ENCODE results near the gene ABHD14A.

Gene ABHD14A

DNA sequence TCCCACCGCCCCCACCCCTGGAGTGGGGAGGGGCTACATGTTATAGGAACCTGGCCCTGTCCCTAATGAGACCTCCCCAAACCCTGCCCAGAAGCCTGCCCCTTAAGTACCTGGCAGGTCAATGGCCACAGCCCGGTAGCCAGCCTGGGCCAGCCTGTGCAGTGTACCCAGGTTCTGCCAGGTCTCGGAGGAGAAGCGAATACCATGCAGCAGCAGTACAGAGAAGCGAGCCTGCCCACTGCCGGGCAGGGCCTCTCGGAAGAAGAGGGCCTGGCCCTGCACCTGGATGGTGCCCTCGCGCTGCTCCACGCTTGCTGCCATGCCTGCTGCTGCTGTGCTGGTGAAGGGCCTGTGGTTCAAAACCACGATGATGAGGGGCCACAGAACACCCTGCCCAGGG is 3.5 kb upstream of the ABHD14A start:
- Histone ChIP-seq H3K27me3 (ENCODE audit: insufficient read depth, poor library complexity, severe bottlenecking) (peaks cover 11% of the 10 kb centered on the region), H3K4me3 (replicated peaks; ENCODE audit: insufficient read depth, low read length) (no peak overlapping the region), H3K27ac (replicated peaks) (no peak overlapping the region)
- no peak for DNase-seq (ENCODE audit: low read depth in 1 of 2, low spot score in 1 of 2)
- TF ChIP-seq POLR2AphosphoS5 (IDR thresholded peaks at IDR 0.05; ENCODE audit: low read depth): no peak
- no peak for TF ChIP-seq GABPA (IDR thresholded peaks at IDR 0.05; ENCODE audit: low read depth)
- TF ChIP-seq SPI1 (IDR thresholded peaks at IDR 0.05; ENCODE audit: borderline replicate concordance, low read depth): no peak
- TF ChIP-seq, protein P1, sequence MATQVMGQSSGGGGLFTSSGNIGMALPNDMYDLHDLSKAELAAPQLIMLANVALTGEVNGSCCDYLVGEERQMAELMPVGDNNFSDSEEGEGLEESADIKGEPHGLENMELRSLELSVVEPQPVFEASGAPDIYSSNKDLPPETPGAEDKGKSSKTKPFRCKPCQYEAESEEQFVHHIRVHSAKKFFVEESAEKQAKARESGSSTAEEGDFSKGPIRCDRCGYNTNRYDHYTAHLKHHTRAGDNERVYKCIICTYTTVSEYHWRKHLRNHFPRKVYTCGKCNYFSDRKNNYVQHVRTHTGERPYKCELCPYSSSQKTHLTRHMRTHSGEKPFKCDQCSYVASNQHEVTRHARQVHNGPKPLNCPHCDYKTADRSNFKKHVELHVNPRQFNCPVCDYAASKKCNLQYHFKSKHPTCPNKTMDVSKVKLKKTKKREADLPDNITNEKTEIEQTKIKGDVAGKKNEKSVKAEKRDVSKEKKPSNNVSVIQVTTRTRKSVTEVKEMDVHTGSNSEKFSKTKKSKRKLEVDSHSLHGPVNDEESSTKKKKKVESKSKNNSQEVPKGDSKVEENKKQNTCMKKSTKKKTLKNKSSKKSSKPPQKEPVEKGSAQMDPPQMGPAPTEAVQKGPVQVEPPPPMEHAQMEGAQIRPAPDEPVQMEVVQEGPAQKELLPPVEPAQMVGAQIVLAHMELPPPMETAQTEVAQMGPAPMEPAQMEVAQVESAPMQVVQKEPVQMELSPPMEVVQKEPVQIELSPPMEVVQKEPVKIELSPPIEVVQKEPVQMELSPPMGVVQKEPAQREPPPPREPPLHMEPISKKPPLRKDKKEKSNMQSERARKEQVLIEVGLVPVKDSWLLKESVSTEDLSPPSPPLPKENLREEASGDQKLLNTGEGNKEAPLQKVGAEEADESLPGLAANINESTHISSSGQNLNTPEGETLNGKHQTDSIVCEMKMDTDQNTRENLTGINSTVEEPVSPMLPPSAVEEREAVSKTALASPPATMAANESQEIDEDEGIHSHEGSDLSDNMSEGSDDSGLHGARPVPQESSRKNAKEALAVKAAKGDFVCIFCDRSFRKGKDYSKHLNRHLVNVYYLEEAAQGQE (IDR thresholded peaks at IDR 0.05; ENCODE audit: insufficient replicate concordance, low read depth): no peak
- TF ChIP-seq, protein P2, sequence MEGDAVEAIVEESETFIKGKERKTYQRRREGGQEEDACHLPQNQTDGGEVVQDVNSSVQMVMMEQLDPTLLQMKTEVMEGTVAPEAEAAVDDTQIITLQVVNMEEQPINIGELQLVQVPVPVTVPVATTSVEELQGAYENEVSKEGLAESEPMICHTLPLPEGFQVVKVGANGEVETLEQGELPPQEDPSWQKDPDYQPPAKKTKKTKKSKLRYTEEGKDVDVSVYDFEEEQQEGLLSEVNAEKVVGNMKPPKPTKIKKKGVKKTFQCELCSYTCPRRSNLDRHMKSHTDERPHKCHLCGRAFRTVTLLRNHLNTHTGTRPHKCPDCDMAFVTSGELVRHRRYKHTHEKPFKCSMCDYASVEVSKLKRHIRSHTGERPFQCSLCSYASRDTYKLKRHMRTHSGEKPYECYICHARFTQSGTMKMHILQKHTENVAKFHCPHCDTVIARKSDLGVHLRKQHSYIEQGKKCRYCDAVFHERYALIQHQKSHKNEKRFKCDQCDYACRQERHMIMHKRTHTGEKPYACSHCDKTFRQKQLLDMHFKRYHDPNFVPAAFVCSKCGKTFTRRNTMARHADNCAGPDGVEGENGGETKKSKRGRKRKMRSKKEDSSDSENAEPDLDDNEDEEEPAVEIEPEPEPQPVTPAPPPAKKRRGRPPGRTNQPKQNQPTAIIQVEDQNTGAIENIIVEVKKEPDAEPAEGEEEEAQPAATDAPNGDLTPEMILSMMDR (IDR thresholded peaks at IDR 0.05; ENCODE audit: insufficient read depth, low read length): no peak

DNA sequence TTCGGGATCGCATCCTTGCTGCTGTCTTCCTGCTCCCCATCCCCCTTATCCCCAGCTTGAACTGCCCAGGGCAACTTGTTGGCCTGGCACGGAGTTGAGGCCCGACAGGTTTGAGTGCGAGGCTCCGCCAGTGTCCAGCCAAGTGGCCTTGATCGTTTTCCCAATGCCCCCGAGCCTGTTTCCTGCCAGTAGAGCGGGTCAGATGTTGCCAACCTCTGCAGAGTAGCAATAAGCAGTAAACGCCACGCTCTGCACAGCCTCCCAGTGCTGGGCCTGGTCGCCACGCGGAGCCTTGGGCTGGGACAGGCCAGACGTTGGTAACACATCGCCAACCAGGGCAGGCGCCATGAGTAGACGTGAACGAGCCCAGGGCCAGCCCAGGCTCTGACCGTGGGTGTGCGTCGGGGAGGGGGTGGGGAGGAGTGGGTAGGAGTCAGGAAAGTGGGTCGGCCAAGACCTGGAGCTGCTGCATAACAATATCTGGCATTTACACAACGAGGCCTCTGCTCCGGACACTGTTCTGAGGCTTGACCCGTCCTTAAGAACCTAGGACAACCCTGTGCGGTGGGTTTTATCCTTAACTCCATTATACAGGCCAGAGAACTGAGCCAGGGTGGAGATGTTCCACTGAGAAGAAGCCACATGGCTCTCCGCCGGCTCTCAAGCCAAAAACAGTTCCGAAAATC is 444 bp upstream of the ABHD14A start:
- H3K27ac ChIP-seq (replicated peaks): peak overlapping the region; percentile 82
- no peak; the same call in 1 of the 2 replicates for TF ChIP-seq POLR2AphosphoS5 (IDR thresholded peaks at IDR 0.05; ENCODE audit: low read depth)
- TF ChIP-seq SPI1 (IDR thresholded peaks at IDR 0.05; ENCODE audit: borderline replicate concordance, low read depth): no peak
- TF ChIP-seq, protein P2 (IDR thresholded peaks at IDR 0.05; ENCODE audit: insufficient read depth, low read length): no peak
- TF ChIP-seq, protein P1 (IDR thresholded peaks at IDR 0.05; ENCODE audit: insufficient replicate concordance, low read depth): no peak
- TF ChIP-seq GABPA (IDR thresholded peaks at IDR 0.05; ENCODE audit: low read depth): no peak

DNA sequence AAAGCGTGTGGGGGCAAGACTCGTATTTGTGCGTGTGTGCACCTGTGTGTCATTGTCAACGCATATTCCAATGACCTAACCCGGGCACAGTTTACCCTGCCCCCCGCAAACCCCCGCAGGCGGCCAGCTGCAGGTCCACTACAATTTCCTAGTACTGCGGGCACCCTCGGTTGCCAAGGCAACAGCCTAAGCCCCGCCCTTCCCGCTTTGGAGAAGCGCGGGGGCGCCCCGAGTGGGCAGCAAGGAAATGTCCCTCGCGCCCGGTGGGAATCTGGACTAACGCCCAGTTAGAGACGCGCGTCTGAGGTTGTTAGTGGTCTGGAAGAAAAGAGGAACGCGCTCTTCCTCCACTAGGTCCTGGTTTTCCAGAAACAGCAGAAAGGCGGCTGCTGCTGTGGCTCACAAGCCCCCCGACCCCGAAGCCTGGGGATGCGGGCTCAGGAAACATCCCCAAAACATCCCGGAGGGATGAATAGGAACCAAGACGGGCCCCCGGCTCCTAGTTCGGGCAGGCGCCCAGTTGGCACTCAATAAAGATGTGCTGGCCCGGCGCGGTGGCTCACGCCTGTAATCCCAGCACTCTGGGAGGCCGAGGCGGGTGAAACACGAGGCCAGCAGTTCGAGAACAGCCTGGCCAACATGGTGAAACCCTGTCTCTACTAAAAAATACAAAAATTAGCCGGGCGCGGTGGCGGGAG is 1.1 kb downstream of the ABHD14A start:
- Histone ChIP-seq H3K4me3 (replicated peaks; ENCODE audit: insufficient read depth, low read length) (no peak overlapping the region), H3K27ac (replicated peaks) (no peak overlapping the region), H3K27me3 (ENCODE audit: insufficient read depth, poor library complexity, severe bottlenecking) (no peaks in the 10 kb centered on the region)
- TF ChIP-seq, protein P2 (IDR thresholded peaks at IDR 0.05; ENCODE audit: insufficient read depth, low read length): no peak
- TF ChIP-seq GABPA (IDR thresholded peaks at IDR 0.05; ENCODE audit: low read depth): no peak
- TF ChIP-seq SPI1 (IDR thresholded peaks at IDR 0.05; ENCODE audit: borderline replicate concordance, low read depth): peak; percentile 37; the same call in 1 of the 2 replicates
- TF ChIP-seq, protein P1 (IDR thresholded peaks at IDR 0.05; ENCODE audit: insufficient replicate concordance, low read depth): no peak
- TF ChIP-seq POLR2AphosphoS5 (IDR thresholded peaks at IDR 0.05; ENCODE audit: low read depth): no peak
- DNase-seq (ENCODE audit: low read depth in 1 of 2, low spot score in 1 of 2): peak in 1 of 2 experiments; percentile 46

More for the DNA sequence above, 444 bp upstream of the ABHD14A start:
- Histone ChIP-seq H3K4me3 (replicated peaks; ENCODE audit: insufficient read depth, low read length) (peak overlapping the region; percentile 81), H3K27me3 (ENCODE audit: insufficient read depth, poor library complexity, severe bottlenecking) (no peaks in the 10 kb centered on the region)
- no peak for DNase-seq (ENCODE audit: low read depth in 1 of 2, low spot score in 1 of 2)

Measured in HL-60 (cell line).